Measurements from ENCODE around the gene ARL8B.

GRCh38 chr3:5220667-5221431, 98.8 kb downstream of the ARL8B start:
- TF ChIP-seq CTCF (IDR thresholded peaks at IDR 0.05; ENCODE audit: low read depth, low read length, missing input control) = no peak
- no peak for TF ChIP-seq TAF1 (conservative IDR thresholded peaks at IDR 0.05)
- TF ChIP-seq JUND (IDR thresholded peaks at IDR 0.05) = no peak
- no peak for TF ChIP-seq RXRA (IDR thresholded peaks at IDR 0.05)
- TF ChIP-seq MAX (IDR thresholded peaks at IDR 0.05) = no peak
- TF ChIP-seq, protein P1, sequence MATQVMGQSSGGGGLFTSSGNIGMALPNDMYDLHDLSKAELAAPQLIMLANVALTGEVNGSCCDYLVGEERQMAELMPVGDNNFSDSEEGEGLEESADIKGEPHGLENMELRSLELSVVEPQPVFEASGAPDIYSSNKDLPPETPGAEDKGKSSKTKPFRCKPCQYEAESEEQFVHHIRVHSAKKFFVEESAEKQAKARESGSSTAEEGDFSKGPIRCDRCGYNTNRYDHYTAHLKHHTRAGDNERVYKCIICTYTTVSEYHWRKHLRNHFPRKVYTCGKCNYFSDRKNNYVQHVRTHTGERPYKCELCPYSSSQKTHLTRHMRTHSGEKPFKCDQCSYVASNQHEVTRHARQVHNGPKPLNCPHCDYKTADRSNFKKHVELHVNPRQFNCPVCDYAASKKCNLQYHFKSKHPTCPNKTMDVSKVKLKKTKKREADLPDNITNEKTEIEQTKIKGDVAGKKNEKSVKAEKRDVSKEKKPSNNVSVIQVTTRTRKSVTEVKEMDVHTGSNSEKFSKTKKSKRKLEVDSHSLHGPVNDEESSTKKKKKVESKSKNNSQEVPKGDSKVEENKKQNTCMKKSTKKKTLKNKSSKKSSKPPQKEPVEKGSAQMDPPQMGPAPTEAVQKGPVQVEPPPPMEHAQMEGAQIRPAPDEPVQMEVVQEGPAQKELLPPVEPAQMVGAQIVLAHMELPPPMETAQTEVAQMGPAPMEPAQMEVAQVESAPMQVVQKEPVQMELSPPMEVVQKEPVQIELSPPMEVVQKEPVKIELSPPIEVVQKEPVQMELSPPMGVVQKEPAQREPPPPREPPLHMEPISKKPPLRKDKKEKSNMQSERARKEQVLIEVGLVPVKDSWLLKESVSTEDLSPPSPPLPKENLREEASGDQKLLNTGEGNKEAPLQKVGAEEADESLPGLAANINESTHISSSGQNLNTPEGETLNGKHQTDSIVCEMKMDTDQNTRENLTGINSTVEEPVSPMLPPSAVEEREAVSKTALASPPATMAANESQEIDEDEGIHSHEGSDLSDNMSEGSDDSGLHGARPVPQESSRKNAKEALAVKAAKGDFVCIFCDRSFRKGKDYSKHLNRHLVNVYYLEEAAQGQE (IDR thresholded peaks at IDR 0.05) = no peak
- no peak for TF ChIP-seq HNF4A (conservative IDR thresholded peaks at IDR 0.05)
- TF ChIP-seq EGR1 (IDR thresholded peaks at IDR 0.05; ENCODE audit: low read depth in 2 of 2) = no peak
- TF ChIP-seq RAD21 (IDR thresholded peaks at IDR 0.05) = no peak
- TF ChIP-seq SP1 (IDR thresholded peaks at IDR 0.05) = no peak

Data from liver (tissue), 3 donors.